T47D (cell line): ENCODE data around the gene HNRNPLL.
"Not testable (repeated sequence)": the region's sequence is repeated elsewhere in the genome, so short reads cannot be mapped to it uniquely, and the experiment has no call there.

ENCODE experiments used
- DNase-seq, 2 experiments: peaks; one replicate each; pipeline versions ENCODE4 v3.0.0 to v3.0.0-alpha.2; 2011 to 2012; ENCODE audit warnings: low read depth in 1 of 2, low spot score in 1 of 2
- JUND ChIP-seq: IDR thresholded peaks from 2 replicates; pipeline ENCODE4 v1.6.1; 2012; ENCODE audit warnings: low read depth
- in situ Hi-C: cut with HindIII; loops from 2 replicates; pipeline ENCODE4 v1.10.0; 2016; ENCODE audit warnings: low sequenced_read_pairs, low pct_unique_long_range_greater_than_20kb

The HNRNPLL gene

DNA sequence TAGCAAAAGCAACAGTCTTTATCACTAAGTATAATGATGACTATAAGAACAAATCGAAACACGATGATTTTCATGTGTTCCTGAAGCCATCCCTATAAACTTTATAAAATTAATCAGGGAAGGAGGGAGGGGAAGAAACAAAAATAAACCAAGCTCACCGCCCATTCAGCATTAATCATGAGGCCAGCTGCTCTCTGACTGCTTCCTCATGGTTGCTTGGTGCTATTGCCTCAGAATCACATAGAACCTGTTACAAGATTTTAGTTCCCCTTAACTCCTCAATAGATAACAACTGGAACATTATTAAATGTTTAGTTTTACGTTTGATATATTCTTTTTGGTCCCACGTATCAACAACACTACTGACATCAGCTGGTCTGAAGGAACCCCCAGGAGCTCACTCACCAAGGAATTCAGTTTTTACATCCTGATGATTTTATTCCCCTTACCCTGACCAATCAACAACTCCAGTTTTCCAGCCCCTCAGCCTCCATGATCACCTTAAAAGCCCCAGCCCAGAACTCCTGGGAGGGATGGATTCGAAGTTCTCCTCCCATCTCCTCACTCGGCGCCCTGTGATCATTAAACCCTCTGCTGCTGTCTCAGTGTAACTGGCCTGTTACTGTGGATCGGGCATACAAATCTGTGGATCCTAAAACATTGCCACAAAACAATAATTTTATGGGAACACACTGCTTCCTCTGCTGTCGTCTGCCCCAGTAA lies 10.6 kb upstream of the HNRNPLL start:
- DNase-seq = no peak
- in situ Hi-C loops = no loop called here
- no peak for TF ChIP-seq JUND

DNA sequence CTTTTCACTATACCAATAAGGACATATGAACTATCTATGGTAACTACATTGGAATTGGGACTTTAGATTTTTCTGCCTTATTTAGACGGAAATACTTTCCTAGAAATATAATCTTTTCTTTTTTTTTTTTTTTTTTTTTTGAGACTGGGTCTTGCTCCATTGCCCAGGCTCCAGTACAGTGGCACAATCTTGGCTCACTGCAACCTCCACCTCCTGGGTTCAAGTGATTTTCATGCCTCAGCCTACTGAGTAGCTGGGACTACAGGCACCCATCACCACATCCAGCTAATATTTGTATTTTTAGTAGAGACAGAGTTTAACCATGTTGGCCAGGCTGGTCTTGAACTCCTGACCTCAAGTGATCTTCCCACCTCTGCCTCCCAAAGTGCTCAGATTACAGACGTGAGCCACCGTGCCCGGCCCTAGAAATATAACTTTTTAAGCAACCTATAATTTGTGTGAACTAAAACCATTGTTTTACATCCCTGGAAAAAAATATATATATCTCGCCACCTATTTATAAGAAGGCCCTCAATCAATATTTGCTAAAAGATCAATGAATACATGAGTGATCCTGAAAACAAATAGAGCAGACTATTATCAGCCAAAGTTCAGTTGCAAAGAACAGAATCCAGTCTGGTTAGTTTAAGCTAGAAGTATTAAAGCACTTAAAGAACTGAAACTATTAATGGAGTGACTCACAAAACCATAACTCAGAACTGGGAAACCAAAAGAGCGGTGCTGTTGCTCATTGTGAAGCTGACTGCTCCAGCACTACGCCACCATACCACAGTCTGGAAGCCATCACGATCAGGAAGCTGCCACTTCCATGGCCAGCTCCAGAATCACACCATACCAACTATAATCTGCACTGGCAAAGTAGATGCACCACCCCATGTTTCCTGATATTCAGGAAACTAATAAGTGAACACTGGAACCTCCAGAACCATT lies 8.4 kb upstream of the HNRNPLL start:
- DNase-seq = no peak
- no peak for TF ChIP-seq JUND
- in situ Hi-C loops = no loop called here

DNA sequence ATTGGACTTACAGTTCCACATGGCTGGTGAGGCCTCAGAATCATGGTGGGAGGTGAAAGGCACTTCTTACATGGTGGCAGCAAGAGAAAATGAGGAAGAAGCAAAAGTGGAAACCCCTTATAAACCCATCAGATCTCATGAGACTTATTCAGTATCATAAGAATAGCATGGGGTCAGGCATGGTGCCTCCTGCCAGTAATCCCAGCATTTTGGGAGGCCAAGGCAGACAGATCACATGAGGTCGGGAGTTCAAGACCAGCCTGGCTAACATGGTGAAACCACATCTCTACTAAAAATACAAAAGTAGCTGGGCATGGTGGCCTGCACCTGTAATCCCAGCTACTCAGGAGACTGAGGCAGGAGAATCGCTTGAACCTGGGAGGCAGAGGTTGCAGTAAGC lies 6.5 kb upstream of the HNRNPLL start:
- DNase-seq, in situ Hi-C loops: not testable (repeated sequence)

- no peak for DNase-seq
- no peak for TF ChIP-seq JUND
- in situ Hi-C loops = no loop called here
These were observed 6.0 kb upstream of the HNRNPLL start for GRCh38 chr2:38608755-38609154.

DNA sequence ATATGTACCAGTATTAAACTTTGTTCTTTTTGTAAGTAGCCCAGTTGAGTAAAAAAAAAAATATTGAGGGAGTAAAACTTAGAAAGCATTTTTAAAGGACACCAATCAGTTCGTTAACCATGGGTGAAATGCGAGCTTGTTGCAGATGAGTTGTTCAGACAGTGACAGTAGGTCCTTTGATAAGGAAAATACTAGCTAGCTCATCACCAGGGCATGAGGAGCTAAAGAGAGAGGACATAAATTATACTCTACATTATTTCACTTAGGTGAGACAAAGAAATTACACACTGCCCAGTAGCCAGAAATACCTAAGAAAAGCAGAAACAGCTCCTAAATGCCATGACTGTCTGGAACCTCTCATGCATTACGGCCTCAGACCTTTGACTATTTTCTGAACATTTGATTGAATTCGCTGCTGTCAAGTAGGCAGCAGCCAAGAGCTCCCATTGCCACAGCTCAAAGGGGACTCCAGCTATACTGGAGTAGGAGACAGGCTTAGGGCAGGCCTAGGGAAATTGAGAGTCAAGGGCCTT lies 2.6 kb upstream of the HNRNPLL start:
- in situ Hi-C loops = no loop called here
- no peak for TF ChIP-seq JUND
- no peak for DNase-seq

DNA sequence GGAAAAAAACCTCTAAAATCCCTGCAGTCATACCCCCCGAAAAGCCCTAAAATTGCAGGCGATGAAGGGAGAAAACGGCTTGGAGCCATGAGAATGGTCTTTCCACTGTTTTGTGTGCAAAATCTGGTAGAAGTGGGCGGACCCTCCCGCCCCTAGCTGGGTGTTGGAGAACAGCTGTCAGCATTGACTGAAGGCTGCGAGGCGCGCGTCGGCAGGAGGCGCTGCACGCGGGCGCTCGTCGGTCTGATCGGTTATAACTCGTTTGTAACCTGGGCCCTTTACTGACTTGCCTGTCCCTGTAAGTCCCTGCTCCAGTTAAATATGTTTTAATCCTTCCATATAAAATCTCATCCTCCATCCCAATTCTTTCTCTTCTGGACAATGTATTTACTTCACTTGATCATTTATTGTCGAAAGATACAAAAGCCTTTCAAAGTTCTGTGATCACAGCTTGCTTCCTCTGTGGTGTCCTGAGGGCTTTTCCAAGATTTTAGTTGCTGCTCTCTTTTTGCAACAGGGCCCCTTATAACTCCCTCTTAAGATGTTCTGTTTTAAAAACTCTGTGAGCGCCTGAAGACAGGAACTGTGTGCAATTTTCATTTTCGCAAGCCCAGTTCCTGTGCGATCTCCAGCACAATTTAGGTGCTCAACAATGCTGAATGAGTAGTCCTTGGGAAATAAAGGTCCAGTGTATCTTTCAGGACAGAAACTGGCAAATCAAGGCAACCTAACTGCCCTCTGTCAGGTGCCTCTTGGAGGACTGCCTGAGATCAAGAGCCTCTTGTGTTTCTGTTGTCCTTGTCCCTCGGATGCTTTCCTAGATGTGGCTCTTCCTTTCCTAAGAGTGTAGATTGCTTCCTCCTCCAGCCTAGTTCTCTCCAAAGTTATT lies 918 bp upstream of the HNRNPLL start:
- TF ChIP-seq JUND = no peak
- peak in 1 of 2 experiments; percentile 79 for DNase-seq
- in situ Hi-C loops = no loop called here

DNA sequence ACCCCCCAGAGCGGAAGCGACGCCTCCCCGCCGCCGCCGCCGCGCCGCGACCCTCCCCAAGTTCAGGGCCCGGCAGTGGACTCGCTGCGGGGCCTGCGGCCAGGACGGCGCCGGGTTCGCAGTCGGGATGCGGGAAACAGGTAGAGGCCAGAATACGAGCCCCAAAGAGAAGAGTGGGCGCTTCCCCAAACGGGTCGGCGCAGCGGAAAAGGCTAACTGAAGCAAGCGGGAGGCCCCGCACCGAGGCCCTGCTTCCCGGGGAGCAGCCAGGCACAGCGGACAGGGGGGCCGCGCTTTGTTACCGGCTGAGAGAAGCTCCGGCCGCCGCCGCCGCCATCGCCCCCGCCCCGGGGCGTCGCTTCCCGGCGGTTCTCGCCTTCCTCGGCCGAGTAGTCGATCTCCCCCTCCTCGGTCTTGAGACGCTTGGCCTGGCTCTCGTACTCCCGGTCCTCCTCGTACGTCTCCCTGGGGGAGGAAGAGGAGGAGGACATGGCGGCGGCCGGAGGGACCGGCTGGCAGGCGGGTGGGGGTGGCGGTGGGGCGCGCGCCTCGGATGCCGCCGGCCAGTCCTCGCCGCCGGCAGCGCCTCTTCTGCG lies 494 bp downstream of the HNRNPLL start:
- in situ Hi-C loops = no loop called here
- no peak for TF ChIP-seq JUND
- peak; percentile 7 to 16 for DNase-seq

DNA sequence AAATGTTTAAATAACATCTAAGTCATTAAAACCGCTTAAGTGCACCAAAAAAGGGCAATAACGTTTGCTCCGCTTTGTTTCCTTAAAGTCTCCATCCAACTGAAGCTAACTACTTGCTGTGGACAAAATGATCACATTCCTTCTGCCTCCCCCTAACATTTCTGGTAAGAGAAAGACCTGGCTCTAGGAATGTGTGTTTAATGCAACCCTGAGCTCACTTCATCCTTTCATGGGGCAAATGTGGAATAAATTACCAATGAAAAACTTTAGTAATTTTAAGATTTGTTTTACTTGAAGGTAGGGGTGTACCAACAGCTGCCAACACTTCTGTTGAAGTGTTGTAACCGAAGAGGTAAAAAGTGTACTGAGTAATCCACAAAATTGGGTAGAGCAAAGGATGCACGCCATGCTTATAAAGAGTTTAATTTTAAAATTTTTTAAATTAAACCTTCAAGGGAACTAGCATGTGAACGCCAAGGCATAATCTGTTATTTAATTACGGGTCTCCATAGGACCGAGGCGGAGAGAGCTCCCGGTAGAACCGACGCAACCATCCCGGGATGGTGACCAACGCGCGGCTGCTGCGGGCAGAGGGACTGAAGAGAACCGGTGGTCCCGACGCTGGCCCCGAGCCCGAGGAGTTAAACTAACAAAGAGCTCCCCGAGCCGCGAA lies 1.1 kb downstream of the HNRNPLL start:
- no peak for TF ChIP-seq JUND
- DNase-seq = peak in 1 of 2 experiments; percentile 13
- in situ Hi-C loops = no loop called here

GRCh38 chr2:38600921-38601455 lies 1.7 kb downstream of the HNRNPLL start:
- no peak for DNase-seq
- no peak for TF ChIP-seq JUND
- in situ Hi-C loops = no loop called here

GRCh38 chr2:38600242-38600891 lies 2.4 kb downstream of the HNRNPLL start:
- in situ Hi-C loops = no loop called here
- peak in 1 of 2 experiments; percentile 4 for DNase-seq
- no peak for TF ChIP-seq JUND

- no peak for TF ChIP-seq JUND
- DNase-seq = no peak
- in situ Hi-C loops = no loop called here
These were observed 3.0 kb downstream of the HNRNPLL start for GRCh38 chr2:38599706-38600105.
